Hepatocyte (in vitro differentiated cells): Measurements from ENCODE around the gene EGR2.

ENCODE experiments used
- CTCF ChIP-seq: fragments of 200-600 bp; sonication (generic); IDR thresholded peaks from 2 replicates; pipeline ENCODE4 v1.5.1; 2016; ENCODE audit warnings: antibody characterized with exemption, mild to moderate bottlenecking; ENCODE audit not compliant: poor library complexity
- EZH2 ChIP-seq: fragments of 200-600 bp; sonication (generic); IDR thresholded peaks from 2 replicates; pipeline ENCODE4 v1.6.1; 2016; ENCODE audit warnings: antibody characterized with exemption, mild to moderate bottlenecking, borderline replicate concordance
- EZH2phosphoT487 ChIP-seq: fragments of 200-600 bp; sonication (generic); IDR thresholded peaks from one replicate; pipeline ENCODE4 v1.6.1; 2018; ENCODE audit warnings: antibody characterized with exemption, mild to moderate bottlenecking, low read depth, moderate library complexity; ENCODE audit not compliant: unreplicated experiment, severe bottlenecking

DNA sequence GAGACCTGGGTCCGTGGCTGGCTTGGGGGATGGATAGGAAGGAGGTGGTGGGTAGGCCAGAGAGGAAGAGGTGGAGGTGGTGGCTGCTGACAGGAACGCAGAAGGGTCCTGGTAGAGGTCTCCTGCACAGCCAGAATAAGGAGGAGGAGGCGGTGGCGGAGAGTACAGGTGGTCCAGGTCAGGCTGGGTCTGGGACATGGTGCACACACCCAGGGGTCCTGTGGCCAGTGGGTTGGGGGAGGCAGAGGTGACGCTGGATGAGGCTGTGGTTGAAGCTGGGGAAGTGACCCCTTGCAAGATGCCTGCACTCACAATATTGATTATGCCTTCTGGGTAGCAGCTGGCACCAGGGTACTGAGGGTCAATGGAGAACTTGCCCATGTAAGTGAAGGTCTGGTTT is 2.2 kb downstream of the EGR2 start:
- TF ChIP-seq CTCF (no peak), EZH2 (no peak), EZH2phosphoT487 (no peak)
